H9 (cell line): ENCODE results near the gene LDLRAP1. TPM values are rescaled to one million over a fixed set of nuclear protein-coding genes. Genes with fewer than 3 reads are reported as not detected.

Experiments
- DNase-seq: peaks from one replicate; pipeline ENCODE4 v3.0.0-alpha.2; 2017
- H2AFZ ChIP-seq: one replicate; pipeline ENCODE4 v1.6.1; 2013; ENCODE audit warnings: mild to moderate bottlenecking, low read length, control low read depth, moderate library complexity
- H2AK5ac ChIP-seq: 2 replicates; pipeline ENCODE4 v1.6.1; 2013; ENCODE audit warnings: low read length, control low read depth, mixed read lengths; ENCODE audit not compliant: insufficient read length
- H2BK120ac ChIP-seq: one replicate; pipeline ENCODE4 v1.6.1; 2013; ENCODE audit warnings: low read depth, mild to moderate bottlenecking, low read length, control low read depth, inconsistent platforms; ENCODE audit not compliant: poor library complexity, severe bottlenecking
- H2BK12ac ChIP-seq: 2 replicates; pipeline ENCODE4 v1.6.1; 2013; ENCODE audit warnings: low read length, control low read depth, mixed read lengths, low read depth; ENCODE audit not compliant: insufficient read length
- H2BK15ac ChIP-seq: 2 replicates; pipeline ENCODE4 v1.6.1; 2013; ENCODE audit warnings: low read depth, low read length, control low read depth
- H2BK20ac ChIP-seq: one replicate; pipeline ENCODE4 v1.6.1; 2013; ENCODE audit warnings: low read depth, mild to moderate bottlenecking, low read length, control low read depth, inconsistent platforms; ENCODE audit not compliant: poor library complexity, severe bottlenecking
- H2BK5ac ChIP-seq: 2 replicates; pipeline ENCODE4 v1.6.1; 2013; ENCODE audit warnings: low read length, control low read depth, mixed read lengths; ENCODE audit not compliant: insufficient read length
- H3K14ac ChIP-seq: 2 replicates; pipeline ENCODE4 v1.6.1; 2013; ENCODE audit warnings: low read length, control low read depth; ENCODE audit not compliant: insufficient read depth
- H3K18ac ChIP-seq: 2 replicates; pipeline ENCODE4 v1.6.1; 2013; ENCODE audit warnings: low read depth, mild to moderate bottlenecking, mixed read lengths, low read length, control low read depth; ENCODE audit not compliant: insufficient read length
- H3K23ac ChIP-seq: 2 replicates; pipeline ENCODE4 v1.6.1; 2013; ENCODE audit warnings: low read length, control low read depth, mixed read lengths, low read depth; ENCODE audit not compliant: insufficient read length
- H3K23me2 ChIP-seq: 2 replicates; pipeline ENCODE4 v1.6.1; 2013; ENCODE audit warnings: low read depth, mild to moderate bottlenecking, mixed read lengths, low read length, control low read depth; ENCODE audit not compliant: insufficient read length, poor library complexity, severe bottlenecking
- H3K27ac ChIP-seq: 2 replicates; pipeline ENCODE4 v1.5.1; 2013; ENCODE audit warnings: low read length, control low read depth, mixed read lengths, low read depth; ENCODE audit not compliant: insufficient read length
- H3K27me3 ChIP-seq: 2 replicates; pipeline ENCODE4 v1.6.1; 2013; ENCODE audit warnings: low read length, control low read depth, inconsistent platforms; ENCODE audit not compliant: insufficient read depth
- H3K4ac ChIP-seq: 2 replicates; pipeline ENCODE4 v1.6.1; 2013; ENCODE audit warnings: low read depth, mild to moderate bottlenecking, control low read depth, inconsistent platforms, low read length, moderate library complexity
- H3K4me1 ChIP-seq: 2 replicates; pipeline ENCODE4 v1.6.1; 2013; ENCODE audit warnings: low read length, control low read depth, inconsistent platforms; ENCODE audit not compliant: insufficient read depth
- H3K4me2 ChIP-seq: 2 replicates; pipeline ENCODE4 v1.6.1; 2013; ENCODE audit warnings: low read length, control low read depth, mixed read lengths; ENCODE audit not compliant: insufficient read length, insufficient read depth
- H3K56ac ChIP-seq: 2 replicates; pipeline ENCODE4 v1.6.1; 2013; ENCODE audit warnings: low read depth, mild to moderate bottlenecking, mixed read lengths, low read length, control low read depth; ENCODE audit not compliant: insufficient read length
- H3K79me1 ChIP-seq: 2 replicates; pipeline ENCODE4 v1.6.1; 2013; ENCODE audit warnings: low read depth, mild to moderate bottlenecking, moderate library complexity, low read length, control low read depth, inconsistent platforms; ENCODE audit not compliant: insufficient read depth, poor library complexity, severe bottlenecking
- H3K79me2 ChIP-seq: 2 replicates; pipeline ENCODE4 v1.6.1; 2013; ENCODE audit warnings: low read length, control low read depth, inconsistent platforms; ENCODE audit not compliant: insufficient read depth
- H3K9ac ChIP-seq: 2 replicates; pipeline ENCODE4 v1.6.1; 2013; ENCODE audit warnings: low read length, control low read depth, mixed read lengths; ENCODE audit not compliant: insufficient read length; ENCODE audit errors: extremely low read depth
- H3K9me3 ChIP-seq: one replicate; pipeline ENCODE4 v1.6.1; 2013; ENCODE audit warnings: low read depth, low read length, inconsistent platforms; ENCODE audit not compliant: control insufficient read depth
- H3T11ph ChIP-seq: one replicate; pipeline ENCODE4 v1.6.1; 2013; ENCODE audit warnings: mild to moderate bottlenecking, low read length, control low read depth, inconsistent platforms
- H4K20me1 ChIP-seq: one replicate; pipeline ENCODE4 v1.6.1; 2013; ENCODE audit not compliant: control insufficient read depth, insufficient read length, insufficient read depth
- H4K5ac ChIP-seq: 2 replicates; pipeline ENCODE4 v1.6.1; 2013; ENCODE audit warnings: low read depth, mild to moderate bottlenecking, mixed read lengths, low read length, control low read depth; ENCODE audit not compliant: insufficient read length
- H4K8ac ChIP-seq: replicated peaks from 2 replicates; pipeline ENCODE4 v1.6.1; 2013; ENCODE audit warnings: low read length, control low read depth, mixed read lengths, low read depth; ENCODE audit not compliant: insufficient read length
- H4K91ac ChIP-seq: 2 replicates; pipeline ENCODE4 v1.6.1; 2013; ENCODE audit warnings: low read depth, mild to moderate bottlenecking, moderate library complexity, mixed read lengths, low read length, control low read depth; ENCODE audit not compliant: insufficient read length
- H3K27ac Mint-ChIP-seq, 3 experiments: 2 replicates in 2 of 3; 3 replicates in 1 of 3; pipeline ENCODE4 v1.8.0; 2020 to 2021; ENCODE audit warnings: mixed read lengths in 3 of 3, mild to moderate bottlenecking in 1 of 3, moderate library complexity in 1 of 3
- H3K27me3 Mint-ChIP-seq: 2 replicates; pipeline ENCODE4 v1.8.0; 2021; ENCODE audit warnings: low read depth, mild to moderate bottlenecking, moderate library complexity, mixed read lengths
- H3K36me3 Mint-ChIP-seq, 3 experiments: 2 replicates in 2 of 3; 3 replicates in 1 of 3; pipeline ENCODE4 v1.8.0; 2020 to 2021; ENCODE audit warnings: low read depth in 3 of 3, mixed read lengths in 3 of 3; ENCODE audit not compliant: insufficient read depth in 1 of 3
- H3K4me1 Mint-ChIP-seq, 2 experiments: 2 replicates each; pipeline ENCODE4 v1.8.0; 2020; ENCODE audit warnings: mixed read lengths in 2 of 2
- H3K4me3 Mint-ChIP-seq, 2 experiments: 2 replicates in 1 of 2; 3 replicates in 1 of 2; pipeline ENCODE4 v1.8.0; 2020 to 2021; ENCODE audit warnings: mild to moderate bottlenecking in 2 of 2, mixed read lengths in 2 of 2, moderate library complexity in 1 of 2
- H3K9me3 Mint-ChIP-seq, 2 experiments: 2 replicates in 1 of 2; 3 replicates in 1 of 2; pipeline ENCODE4 v1.8.0; 2020; ENCODE audit warnings: mild to moderate bottlenecking in 2 of 2, mixed read lengths in 2 of 2, moderate library complexity in 1 of 2
- CTCF ChIP-seq: fragments of 200-600 bp; sonication (generic); conservative IDR thresholded peaks from 3 replicates; pipeline ENCODE4 v1.8.0; 2021; ENCODE audit warnings: antibody characterized with exemption, mild to moderate bottlenecking
- WGBS: extraction: QIAGEN DNeasy Blood & Tissue Kit; methylation state at CpG from one replicate; pipeline ENCODE4 v1.1.7; 2013; ENCODE audit warnings: missing lambda C conversion rate, low lambda C conversion rate, mixed read lengths; ENCODE audit not compliant: insufficient read length; ENCODE audit errors: extremely low coverage; 5-methylcytosine and 5-hydroxymethylcytosine counted together
- total RNA-seq: library from RNA; stranded (reverse); gene quantifications from 2 replicates; pipeline ENCODE4 v1.2.1, GENCODE V29; 2021

LDLRAP1 gene
- total RNA-seq, 1 experiment from 2014 or later = 15.7 TPM

- Mint-ChIP-seq H3K36me3 (peaks cover 0 to 2% (median 0%) of the 10 kb centered on the region in 3 experiments; a peak in 1 of 7 replicates), H3K9me3 (no peaks in the 10 kb centered on the region)
Measured at GRCh38 chr1:25618433-25618808, 75.0 kb downstream of the LDLRAP1 start.

More at GRCh38 chr1:25618433-25618808, 75.0 kb downstream of the LDLRAP1 start:
- H3K27me3 ChIP-seq = no peaks in the 10 kb centered on the region; the same call in 1 of the 2 replicates
- no peaks in the 10 kb centered on the region for H3K9me3 ChIP-seq
- no peak overlapping the region for H3K23ac ChIP-seq
- H3K27me3 Mint-ChIP-seq = peaks cover 40% of the 10 kb centered on the region
- H3K14ac ChIP-seq = no peak overlapping the region
- no peak overlapping the region for H4K91ac ChIP-seq
- no peak overlapping the region for H2BK120ac ChIP-seq
- no peak overlapping the region for H3K9ac ChIP-seq
- H3K4me1 Mint-ChIP-seq = peaks cover 27 to 28% of the 10 kb centered on the region in 2 experiments
- H2BK5ac ChIP-seq = no peak overlapping the region
- no peaks in the 10 kb centered on the region for H3K79me2 ChIP-seq
- H3K4me2 ChIP-seq = peak overlapping the region; percentile 39
- no peak overlapping the region for H2AK5ac ChIP-seq
- H2BK15ac ChIP-seq = no peak overlapping the region
- H3K4ac ChIP-seq = no peak overlapping the region
- H4K5ac ChIP-seq = no peak overlapping the region
- no CpG with 5 or more reads among the region's 4 CpGs for WGBS
- H3K23me2 ChIP-seq = peaks cover 16% of the 10 kb centered on the region
- no peak overlapping the region for H4K8ac ChIP-seq
- no peak for DNase-seq
- no peaks in the 10 kb centered on the region for H3K79me1 ChIP-seq
- no peak overlapping the region for H2BK20ac ChIP-seq
- no peak overlapping the region for H2BK12ac ChIP-seq
- no peak overlapping the region for H3K27ac ChIP-seq
- H3K18ac ChIP-seq = no peak overlapping the region
- no peak overlapping the region for H3K56ac ChIP-seq
- TF ChIP-seq CTCF = no peak
- no peak overlapping the region for H3K27ac Mint-ChIP-seq
- H2AFZ ChIP-seq = no peak overlapping the region
- no peaks in the 10 kb centered on the region for H4K20me1 ChIP-seq
- peak overlapping the region; percentile 66 to 79 for H3K4me3 Mint-ChIP-seq
- no peaks in the 10 kb centered on the region for H3K4me1 ChIP-seq
- no peak overlapping the region for H3T11ph ChIP-seq

Other genes starting within 250 kb of the LDLRAP1 start
- 94.2 and 95.9 TPM in 2 replicates for gene TMEM50A, start 205.3 kb upstream of the LDLRAP1 start, total RNA-seq
- gene RHCE, start 122.8 kb upstream of the LDLRAP1 start, total RNA-seq = 0.26 and 0.90 TPM in 2 replicates
- 15.6 and 16.3 TPM in 2 replicates for gene MACO1, start 112.7 kb upstream of the LDLRAP1 start, total RNA-seq
- 9.3 and 9.9 TPM in 2 replicates for gene MAN1C1, start 73.2 kb downstream of the LDLRAP1 start, total RNA-seq